K562 (cell line): ENCODE data around the gene ABHD8. TPM values are rescaled to one million over a fixed set of nuclear protein-coding genes. Genes with fewer than 3 reads are reported as not detected.

Experiments used
- ATAC-seq: fragments of 200-7000 bp; cut with Tn5 transposase; 3 replicates; pipeline ENCODE4 v1.9.1; 2020; ENCODE audit warnings: moderate library complexity
- BruUV-seq: library from RNA; stranded (reverse); fragments of 400-500 nt; replicated peaks from 2 replicates; lab custom pipeline; 2021; lab: Mats Ljungman, UMichigan
- CTCF ChIA-PET: fragments of 300-600 bp; formaldehyde crosslinking; extraction: SDS; loops from one replicate; lab custom pipeline; 2021; ENCODE audit warnings: low intra/inter-chr PET ratio; lab: Yijun Ruan, JAX
- POLR2A ChIA-PET: fragments of 300-600, 350-650 bp; sonication (Branson Sonifier 250); formaldehyde crosslinking; extraction: SDS; loops from one replicate; lab custom pipeline; 2021; ENCODE audit warnings: antibody characterized with exemption, inconsistent platforms; lab: Yijun Ruan, JAX
- DNase-seq, 4 experiments: peaks; one replicate each; pipeline versions ENCODE4 v3.0.0 to v3.0.0-alpha.2; 2011 to 2018; ENCODE audit warnings: low spot score in 3 of 4, mixed read lengths in 3 of 4; ENCODE audit errors: extremely low read depth in 1 of 4
- FAIRE-seq: peaks from 2 replicates; lab custom pipeline; 2011; peaks lifted over from hg19 to GRCh38; lab: Jason Lieb, UNC
- H2AFZ ChIP-seq: 2 replicates; pipeline ENCODE4 v1.6.0; 2011; ENCODE audit warnings: low read depth, low read length, control low read depth, inconsistent platforms
- H3K27ac ChIP-seq: fragments of 200-600 bp; 3 replicates; pipeline ENCODE4 v1.8.0; 2011; ENCODE audit warnings: low read depth, mild to moderate bottlenecking, control low read depth, inconsistent platforms, low read length, moderate library complexity, mixed read lengths; ENCODE audit errors: extremely low read depth
- H3K27me3 ChIP-seq, 2 experiments: fragments of 300-600 bp in 1 of 2; 2 replicates in 1 of 2; 3 replicates in 1 of 2; pipeline versions ENCODE4 v1.6.0 to v1.8.0; 2011; ENCODE audit warnings: inconsistent platforms in 2 of 2, low read length in 2 of 2, mild to moderate bottlenecking in 1 of 2, mixed read lengths in 1 of 2, moderate library complexity in 1 of 2; ENCODE audit not compliant: control insufficient read depth in 2 of 2, insufficient read depth in 2 of 2
- H3K36me3 ChIP-seq: fragments of 300-600 bp; 3 replicates; pipeline ENCODE4 v1.8.0; 2011; ENCODE audit warnings: mild to moderate bottlenecking, low read length, inconsistent platforms; ENCODE audit not compliant: control insufficient read depth, insufficient read depth
- H3K4me1 ChIP-seq, 2 experiments: fragments of 200-600 bp in 1 of 2; replicated peaks in 1 of 2; 2 replicates in 1 of 2; 3 replicates in 1 of 2; pipeline versions ENCODE4 v1.5.1 to v1.8.0; 2011; ENCODE audit warnings: inconsistent platforms in 2 of 2, low read length in 2 of 2, mild to moderate bottlenecking in 1 of 2, mixed read lengths in 1 of 2, moderate library complexity in 1 of 2; ENCODE audit not compliant: control insufficient read depth in 2 of 2, insufficient read depth in 2 of 2
- H3K4me2 ChIP-seq: 2 replicates; pipeline ENCODE4 v1.6.1; 2011; ENCODE audit warnings: low read length, control low read depth, inconsistent platforms, mixed read lengths; ENCODE audit not compliant: insufficient read depth
- H3K4me3 ChIP-seq: fragments of 200-600 bp; sonication (generic), shearing (Covaris generic); 2 replicates; pipeline ENCODE4 v1.5.1; 2016; ENCODE audit warnings: control low read depth, inconsistent platforms
- H3K79me2 ChIP-seq: fragments of 200-600 bp; 3 replicates; pipeline ENCODE4 v1.8.0; 2011; ENCODE audit warnings: low read length, inconsistent platforms; ENCODE audit not compliant: control insufficient read depth, insufficient read depth
- H3K9ac ChIP-seq, 2 experiments: 2 replicates each; pipeline versions ENCODE4 v1.6.0 to v1.6.1; 2011; ENCODE audit warnings: low read depth in 2 of 2, low read length in 2 of 2, control low read depth in 1 of 2, inconsistent platforms in 1 of 2, mild to moderate bottlenecking in 1 of 2, mixed read lengths in 1 of 2; ENCODE audit not compliant: insufficient read depth in 1 of 2
- H3K9me1 ChIP-seq: one replicate; pipeline ENCODE4 v1.6.0; 2011; ENCODE audit warnings: inconsistent platforms, mild to moderate bottlenecking, low read length, moderate library complexity; ENCODE audit not compliant: control insufficient read depth, insufficient read depth
- H3K9me3 ChIP-seq: replicated peaks from 2 replicates; pipeline ENCODE4 v1.5.1; 2011; ENCODE audit warnings: low read depth, low read length, inconsistent platforms; ENCODE audit not compliant: control insufficient read depth, insufficient read depth
- H4K20me1 ChIP-seq: replicated peaks from 2 replicates; pipeline ENCODE4 v1.6.1; 2011; ENCODE audit warnings: low read length, inconsistent platforms, mixed read lengths; ENCODE audit not compliant: control insufficient read depth, insufficient read depth
- CCAR2 ChIP-seq: fragments of 200-400 bp; formaldehyde crosslinking; IDR thresholded peaks from 2 replicates; pipeline ENCODE4 v1.6.1; 2017; ENCODE audit warnings: mild to moderate bottlenecking, low read depth, low read length
- CXXC5 ChIP-seq: fragments of 250-450 bp; sonication (Bioruptor Pico); IDR thresholded peaks from 2 replicates; pipeline ENCODE4 v1.8.0; 2022; ENCODE audit warnings: inconsistent platforms, mild to moderate bottlenecking, moderate library complexity
- EZH2 ChIP-seq: IDR thresholded peaks from 2 replicates; pipeline ENCODE4 v1.6.1; 2012; ENCODE audit warnings: low read depth, mild to moderate bottlenecking, inconsistent platforms, low read length, borderline replicate concordance
- GABPA ChIP-seq: fragments of 200-800 bp; sonication (Bioruptor generic); conservative IDR thresholded peaks from 2 replicates; pipeline ENCODE4 v1.6.1; 2016; ENCODE audit warnings: low read depth, missing genetic modification characterization, missing compliant biosample characterization
- KDM2B ChIP-seq: fragments of 250-450 bp; sonication (Bioruptor Pico); IDR thresholded peaks from 2 replicates; pipeline ENCODE4 v1.8.0; 2021; ENCODE audit warnings: mild to moderate bottlenecking, moderate library complexity
- KDM5B ChIP-seq: fragments of 200-600 bp; sonication (generic); IDR thresholded peaks from 2 replicates; pipeline ENCODE4 v1.6.1; 2012; ENCODE audit warnings: low read depth, mild to moderate bottlenecking, moderate library complexity, low read length, control low read depth, inconsistent platforms; ENCODE audit not compliant: insufficient replicate concordance
- MYC ChIP-seq, 2 experiments: fragments of 250-450 bp in 1 of 2; sonication (Bioruptor Pico) in 1 of 2; IDR thresholded peaks; 2 replicates each; pipeline versions ENCODE4 v1.5.1 to v1.6.1; 2012 to 2021; ENCODE audit warnings: low read depth in 2 of 2, borderline replicate concordance in 1 of 2, improper control_type of control experiment in 1 of 2, low read length in 1 of 2, mild to moderate bottlenecking in 1 of 2, moderate library complexity in 1 of 2
- NFRKB ChIP-seq: fragments of 450-650 bp; IDR thresholded peaks from 2 replicates; pipeline ENCODE4 v1.6.1; 2016; ENCODE audit warnings: low read depth
- PHF8 ChIP-seq: fragments of 200-600 bp; sonication (generic); IDR thresholded peaks from 2 replicates; pipeline ENCODE4 v1.6.1; 2012; ENCODE audit warnings: mixed run types, mild to moderate bottlenecking, inconsistent platforms, low read length, moderate library complexity, borderline replicate concordance
- RBM25 ChIP-seq: fragments of 200-400 bp; formaldehyde crosslinking; IDR thresholded peaks from 2 replicates; pipeline ENCODE4 v1.6.1; 2018; ENCODE audit warnings: low read length, low read depth, moderate library complexity; ENCODE audit not compliant: severe bottlenecking
- RBM34 ChIP-seq: fragments of 200-400 bp; formaldehyde crosslinking; IDR thresholded peaks from 2 replicates; pipeline ENCODE4 v1.6.1; 2018; ENCODE audit warnings: low read length, borderline replicate concordance; ENCODE audit not compliant: insufficient read depth
- SMAD4 ChIP-seq: fragments of 250-450 bp; sonication (Bioruptor Pico); conservative IDR thresholded peaks from 2 replicates; pipeline ENCODE4 v1.8.0; 2021; ENCODE audit warnings: inconsistent platforms, mild to moderate bottlenecking, moderate library complexity
- TBP ChIP-seq: optimal IDR thresholded peaks from 2 replicates; pipeline ENCODE3; 2011; ENCODE audit warnings: low read depth, low read length, improper control_type of control experiment
- ZKSCAN8 ChIP-seq: fragments of 200-800 bp; sonication (Bioruptor generic); IDR thresholded peaks from 2 replicates; pipeline ENCODE4 v1.6.1; 2016; ENCODE audit warnings: missing genetic modification characterization, missing compliant biosample characterization
- ZNF134 ChIP-seq: fragments of 250-450 bp; sonication (Bioruptor Pico); conservative IDR thresholded peaks from 2 replicates; pipeline ENCODE4 v1.4.0; 2020
- ZNF740 ChIP-seq, 3 experiments: fragments of 200-800 bp in 1 of 3; sonication (Bioruptor generic) in 1 of 3; sonication (generic) in 1 of 3; formaldehyde crosslinking in 1 of 3; IDR thresholded peaks; 2 replicates each; pipeline versions ENCODE4 v1.6.1 to v1.8.0; 2016 to 2022; ENCODE audit warnings: mild to moderate bottlenecking in 2 of 3, missing compliant biosample characterization in 2 of 3, missing genetic modification characterization in 2 of 3, missing genetic modification reagents in 1 of 3
- WGBS: fragments of 100-300 bp; shearing (Covaris generic); methylation state at CpG from one replicate; pipeline ENCODE4 v1.1.6; 2016; ENCODE audit warnings: low coverage, mixed read lengths; ENCODE audit not compliant: insufficient coverage; ENCODE audit errors: missing lambda C conversion rate; 5-methylcytosine and 5-hydroxymethylcytosine counted together
- in situ Hi-C: fragments of 300-500 bp; cut with MboI; formaldehyde crosslinking; loops from 4 replicates; pipeline ENCODE4 v1.15.0; 2018; ENCODE audit warnings: inconsistent platforms, mixed read lengths
- intact Hi-C: fragments of 100-400 bp; cut with micrococcal nuclease; formaldehyde crosslinking; loops from 2 replicates; pipeline ENCODE4 v1.14.2; 2022
- polyA plus RNA-seq, 8 experiments: library from polyadenylated mRNA; depleted of rRNA in 4 of 8; stranded (reverse) in 5 of 8; unstranded in 3 of 8; fragments of >200 nt; fragmentation: Nextera tagmentation in 2 of 8; fragmentation: Illumina TruSeq in 1 of 8; extraction: Ambion mirVana in 2 of 8; extraction: Trizol in 1 of 8; gene quantifications; 2 replicates each; pipeline versions ENCODE4 v1.2.1 to v1.2.3, GENCODE V29; 2011 to 2014; ENCODE audit warnings: inconsistent platforms in 1 of 8, missing spikeins in 1 of 8
- total RNA-seq, 7 experiments: library from RNA; depleted of rRNA in 6 of 7; stranded (reverse); fragments of >200 nt in 6 of 7; fragmentation: Illumina TruSeq in 2 of 7; extraction: Trizol in 2 of 7; gene quantifications; 2 replicates each; pipeline versions ENCODE4 v1.2.1 to v1.2.3, GENCODE V29; 2011 to 2021; ENCODE audit warnings: low replicate concordance in 1 of 7
- TF ChIP-seq, protein P1 (sequence below): fragments of 200-800 bp; sonication (Bioruptor generic); IDR thresholded peaks from 2 replicates; pipeline ENCODE4 v1.6.1; 2017; ENCODE audit warnings: missing genetic modification characterization, missing compliant biosample characterization

The ABHD8 gene
- total and polyA plus RNA-seq, 9 of the 15 experiments (the other 6 are each of a cell fraction or from before 2014, with no cell fraction given), result 0.04 to 6.6 (median 2.0) TPM; not detected in 1

- no peak for TF ChIP-seq NFRKB
- TF ChIP-seq CCAR2, result no peak
- TF ChIP-seq ZNF740 (CRISPR knock-in tag; IDR thresholded peaks at IDR 0.05), result no peak
- TF ChIP-seq ZNF740 (tag; IDR thresholded peaks at IDR 0.05), result no peak
- TF ChIP-seq KDM2B (CRISPR knock-in tag), result no peak
- peak; percentile 57 for TF ChIP-seq RBM25
- TF ChIP-seq MYC (IDR thresholded peaks at IDR 0.05; ENCODE audit: low read depth, low read length), result no peak
- TF ChIP-seq MYC (CRISPR knock-in tag; IDR thresholded peaks at IDR 0.05; ENCODE audit: borderline replicate concordance, low read depth), result 0 out of 2 replicates have a peak, but pooled peaks have one; percentile 1
Observed at GRCh38 chr19:17246681-17247425, 56.4 kb downstream of the ABHD8 start (continued).

GRCh38 chr19:17245535-17245984 is 57.7 kb downstream of the ABHD8 start, which contains the start of gene NR2F6:
NR2F6 (minus strand) TSS chr19:17245919; CDS start chr19:17245220, 699 bp downstream.
- H3K4me3 ChIP-seq, result peak within 1 kb of the TSS; percentile 80
- peaks cover 47% of the 10 kb centered on the region for H3K79me2 ChIP-seq
- peak within 1 kb of the TSS; percentile 76 to 91 for H3K9ac ChIP-seq
- BruUV-seq, result no TSS peak
- WGBS, result 0% methylated on average over 11 of the region's 72 CpGs
- intact Hi-C loops (loop anchor here (5.0 kb wide), 1 partner anchor 38 kb away; no protein-coding TSS in a partner anchor), in situ Hi-C loops (no loop called here)
- no peaks in the 10 kb centered on the region for H3K27me3 ChIP-seq
- ATAC-seq, result no peak
- H3K27ac ChIP-seq, result peak within 1 kb of the TSS; percentile 96
- no peaks in the 10 kb centered on the region for H3K9me1 ChIP-seq
- H3K9me3 ChIP-seq, result no peaks in the 10 kb centered on the region
- peak within 1 kb of the TSS; percentile 91 for H2AFZ ChIP-seq
- ChIA-PET POLR2A (interaction anchor here (0.6 to 1.1 kb wide), 2 partner anchors 11 to 19 kb away, joined by 3 to 4 read pairs; no protein-coding TSS in a partner anchor), CTCF (no interaction called here)
- H3K4me2 ChIP-seq, result peak within 1 kb of the TSS; percentile 93
- H3K4me1 ChIP-seq, result peaks cover 45 to 88% of the 10 kb centered on the region in 2 experiments
- peak in 3 of 4 experiments; percentile 76 to 85 (median 80) for DNase-seq
- H4K20me1 ChIP-seq, result peaks cover 15% of the 10 kb centered on the region
- no peak for FAIRE-seq
- H3K36me3 ChIP-seq, result peaks cover 15% of the 10 kb centered on the region; the same call in 2 of the 3 replicates
- TF ChIP-seq GABPA (tag), result peak; percentile 13; the same call in 1 of the 2 replicates
- no peak for TF ChIP-seq ZNF134 (CRISPR knock-in tag)
- TF ChIP-seq KDM5B, result peak; percentile 57
- TF ChIP-seq TBP, result peak; percentile 9
- TF ChIP-seq RBM34, result no peak
- peak; percentile 56 for TF ChIP-seq CXXC5 (CRISPR knock-in tag)
- TF ChIP-seq PHF8, result peak; percentile 45; the same call in 1 of the 2 replicates
- no peak for TF ChIP-seq ZKSCAN8
- TF ChIP-seq SMAD4 (CRISPR knock-in tag), result 0 out of 2 replicates have a peak, but pooled peaks have one; percentile 17
- TF ChIP-seq, protein P1, sequence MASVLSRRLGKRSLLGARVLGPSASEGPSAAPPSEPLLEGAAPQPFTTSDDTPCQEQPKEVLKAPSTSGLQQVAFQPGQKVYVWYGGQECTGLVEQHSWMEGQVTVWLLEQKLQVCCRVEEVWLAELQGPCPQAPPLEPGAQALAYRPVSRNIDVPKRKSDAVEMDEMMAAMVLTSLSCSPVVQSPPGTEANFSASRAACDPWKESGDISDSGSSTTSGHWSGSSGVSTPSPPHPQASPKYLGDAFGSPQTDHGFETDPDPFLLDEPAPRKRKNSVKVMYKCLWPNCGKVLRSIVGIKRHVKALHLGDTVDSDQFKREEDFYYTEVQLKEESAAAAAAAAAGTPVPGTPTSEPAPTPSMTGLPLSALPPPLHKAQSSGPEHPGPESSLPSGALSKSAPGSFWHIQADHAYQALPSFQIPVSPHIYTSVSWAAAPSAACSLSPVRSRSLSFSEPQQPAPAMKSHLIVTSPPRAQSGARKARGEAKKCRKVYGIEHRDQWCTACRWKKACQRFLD, result 0 out of 2 replicates have a peak, but pooled peaks have one; percentile 20
- no peak for TF ChIP-seq EZH2
